ENCODE results near the gene MAPK1IP1L. TPM values are rescaled to one million over a fixed set of nuclear protein-coding genes. Genes with fewer than 3 reads are reported as not detected.
"Not testable (repeated sequence)": the region's sequence is repeated elsewhere in the genome, so short reads cannot be mapped to it uniquely, and the experiment has no call there.

Gene MAPK1IP1L
- total and polyA plus RNA-seq, 4 donors = 28.2 to 101 (median 62.7) TPM

DNA sequence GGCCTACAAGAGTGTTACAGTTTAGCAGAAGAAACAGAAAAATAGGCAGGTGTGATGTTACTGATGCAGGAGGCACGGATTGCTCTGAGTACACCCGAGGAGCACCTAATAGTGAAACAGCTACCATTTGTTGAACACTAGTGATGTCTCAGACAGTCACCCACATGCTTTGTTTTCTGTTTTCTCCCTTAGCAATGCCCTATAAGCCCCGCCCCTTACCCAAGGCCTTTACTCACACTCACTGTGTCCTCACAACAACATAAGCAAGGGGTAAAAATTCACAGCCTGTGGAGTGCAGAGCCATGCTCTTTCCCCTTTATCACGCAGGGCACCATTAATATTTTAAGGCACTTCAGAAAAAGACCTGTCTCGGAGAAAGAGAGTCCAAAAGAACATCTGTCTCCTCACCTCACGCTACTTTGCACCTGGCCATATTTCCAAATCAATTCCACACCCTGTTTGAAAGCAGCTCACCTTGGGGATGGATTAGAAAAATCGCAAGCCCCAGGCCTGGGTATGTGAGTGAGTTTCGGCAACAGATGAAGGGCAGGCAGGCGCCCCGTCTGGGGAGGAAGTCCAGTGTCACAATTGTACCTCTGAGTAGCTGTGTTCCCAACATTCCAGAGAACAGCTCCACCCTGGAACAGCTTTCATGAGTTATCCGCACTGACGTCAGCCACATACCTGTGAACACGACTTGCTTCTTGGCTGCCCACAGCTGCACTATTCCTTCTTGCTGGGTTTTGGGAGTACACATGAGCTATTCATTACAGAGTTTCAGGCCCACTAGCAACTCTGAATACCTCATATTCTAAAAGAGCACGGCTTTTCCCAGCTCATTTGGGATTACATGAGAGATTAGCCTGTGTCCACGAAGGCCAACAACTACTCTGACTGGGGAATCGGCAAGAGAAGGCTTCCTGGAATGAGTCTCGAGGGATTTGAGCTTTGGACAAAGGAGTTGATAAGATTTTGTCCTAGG is 26.0 kb downstream of the MAPK1IP1L start:
- DNase-seq = no peak
- Histone ChIP-seq H3K36me3 (ENCODE audit: control insufficient read depth in 1 of 2, insufficient read depth in 2 of 2, low read length in 1 of 2) (no peaks in the 10 kb centered on the region), H3K27ac (ENCODE audit: low read depth in 1 of 2, low read length in 2 of 2) (no peak overlapping the region), H3K27me3 (ENCODE audit: control insufficient read depth in 1 of 2, insufficient read depth in 2 of 2, low read length in 1 of 2) (no peaks in the 10 kb centered on the region), H3K4me1 (ENCODE audit: control insufficient read depth in 1 of 2, insufficient read depth in 2 of 2, low read length in 2 of 2) (peaks cover 3 to 5% of the 10 kb centered on the region in 2 donors), H3K9me3 (ENCODE audit: control insufficient read depth, low read length) (no peaks in the 10 kb centered on the region), H3K4me3 (ENCODE audit: low read length in 2 of 2) (no peak overlapping the region)
- intact Hi-C loops (cut with DNase I) = no loop called here
- 66 to 68% methylated on average over 17 of the region's 17 CpGs for WGBS, 2 donors
- ATAC-seq (ENCODE audit: low FRiP score) = no peak

DNA sequence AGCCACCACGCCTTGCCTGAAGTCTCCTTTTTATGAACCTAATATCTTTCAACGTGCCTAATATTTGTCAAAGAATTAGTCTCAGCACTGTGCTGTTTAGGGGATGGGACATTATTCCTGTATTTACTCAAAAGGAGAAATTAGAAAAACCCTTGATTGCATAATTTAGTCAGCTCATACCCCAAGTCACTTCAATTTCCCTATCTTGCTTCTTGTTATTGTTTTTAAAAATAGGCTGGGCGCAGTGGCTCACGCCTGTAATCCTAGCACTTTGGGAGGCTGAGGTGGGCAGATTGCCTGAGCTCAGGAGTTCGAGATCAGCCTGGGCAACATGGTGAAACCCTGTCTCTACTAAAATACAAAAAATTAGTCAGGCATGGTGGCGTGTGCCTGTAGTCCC is 28.5 kb downstream of the MAPK1IP1L start:
- H3K9me3 ChIP-seq (ENCODE audit: control insufficient read depth, low read length); H3K4me1 ChIP-seq (ENCODE audit: control insufficient read depth in 1 of 2, insufficient read depth in 2 of 2, low read length in 2 of 2); H3K4me3 ChIP-seq (ENCODE audit: low read length in 2 of 2); H3K27ac ChIP-seq (ENCODE audit: low read depth in 1 of 2, low read length in 2 of 2); ATAC-seq (ENCODE audit: low FRiP score); intact Hi-C loops (cut with DNase I); H3K36me3 ChIP-seq (ENCODE audit: control insufficient read depth in 1 of 2, insufficient read depth in 2 of 2, low read length in 1 of 2); DNase-seq; H3K27me3 ChIP-seq (ENCODE audit: control insufficient read depth in 1 of 2, insufficient read depth in 2 of 2, low read length in 1 of 2): not testable (repeated sequence)
- WGBS, 2 donors = 85 to 86% methylated on average over 6 of the region's 6 CpGs

GRCh38 chr14:55084401-55085059 is 33.1 kb downstream of the MAPK1IP1L start:
- DNase-seq = no peak
- Histone ChIP-seq H3K27ac (ENCODE audit: low read depth in 1 of 2, low read length in 2 of 2) (no peak overlapping the region), H3K4me3 (ENCODE audit: low read length in 2 of 2) (no peak overlapping the region), H3K27me3 (ENCODE audit: control insufficient read depth in 1 of 2, insufficient read depth in 2 of 2, low read length in 1 of 2) (no peaks in the 10 kb centered on the region), H3K9me3 (ENCODE audit: control insufficient read depth, low read length) (no peaks in the 10 kb centered on the region), H3K4me1 (ENCODE audit: control insufficient read depth in 1 of 2, insufficient read depth in 2 of 2, low read length in 2 of 2) (no peaks in the 10 kb centered on the region), H3K36me3 (ENCODE audit: control insufficient read depth in 1 of 2, insufficient read depth in 2 of 2, low read length in 1 of 2) (no peaks in the 10 kb centered on the region)
- ATAC-seq (ENCODE audit: low FRiP score) = no peak
- intact Hi-C loops (cut with DNase I) = no loop called here

GRCh38 chr14:55085060-55085660 is 33.7 kb downstream of the MAPK1IP1L start:
- DNase-seq (no peak), ATAC-seq (ENCODE audit: low FRiP score) (no peak)
- H3K9me3 ChIP-seq (ENCODE audit: control insufficient read depth, low read length) = no peaks in the 10 kb centered on the region
- no peaks in the 10 kb centered on the region for H3K36me3 ChIP-seq (ENCODE audit: control insufficient read depth in 1 of 2, insufficient read depth in 2 of 2, low read length in 1 of 2)
- no peak overlapping the region for H3K4me3 ChIP-seq (ENCODE audit: low read length in 2 of 2)
- H3K4me1 ChIP-seq (ENCODE audit: control insufficient read depth in 1 of 2, insufficient read depth in 2 of 2, low read length in 2 of 2) = no peaks in the 10 kb centered on the region
- no peaks in the 10 kb centered on the region for H3K27me3 ChIP-seq (ENCODE audit: control insufficient read depth in 1 of 2, insufficient read depth in 2 of 2, low read length in 1 of 2)
- intact Hi-C loops (cut with DNase I) = no loop called here
- 62 to 65% methylated on average over 4 of the region's 4 CpGs for WGBS, 2 donors
- H3K27ac ChIP-seq (ENCODE audit: low read depth in 1 of 2, low read length in 2 of 2) = no peak overlapping the region

DNA sequence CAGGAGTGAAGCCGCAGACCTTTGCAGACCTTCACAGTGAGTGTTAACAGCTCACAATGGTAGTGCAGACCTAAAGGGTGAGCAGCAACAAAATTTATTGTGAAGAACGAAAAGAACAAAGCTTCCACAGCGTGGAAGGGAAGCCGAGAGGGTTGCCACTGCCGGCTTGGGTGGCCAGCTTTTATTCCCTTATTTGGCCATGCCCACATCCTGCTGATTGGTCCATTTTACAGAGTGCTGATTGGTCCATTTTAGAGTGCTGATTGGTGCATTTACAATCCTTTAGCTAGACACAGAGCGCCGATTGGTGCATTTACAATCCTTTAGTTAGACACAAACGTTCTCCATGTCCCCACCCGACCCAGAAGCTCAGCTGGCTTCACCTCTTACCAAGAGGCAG is 35.5 kb downstream of the MAPK1IP1L start:
- ATAC-seq (ENCODE audit: low FRiP score) (no peak), DNase-seq (no peak)
- H3K36me3 ChIP-seq (ENCODE audit: control insufficient read depth in 1 of 2, insufficient read depth in 2 of 2, low read length in 1 of 2) = no peaks in the 10 kb centered on the region
- H3K4me3 ChIP-seq (ENCODE audit: low read length in 2 of 2) = no peak overlapping the region
- H3K4me1 ChIP-seq (ENCODE audit: control insufficient read depth in 1 of 2, insufficient read depth in 2 of 2, low read length in 2 of 2) = no peaks in the 10 kb centered on the region
- no peaks in the 10 kb centered on the region for H3K27me3 ChIP-seq (ENCODE audit: control insufficient read depth in 1 of 2, insufficient read depth in 2 of 2, low read length in 1 of 2)
- intact Hi-C loops (cut with DNase I) = no loop called here
- no peaks in the 10 kb centered on the region for H3K9me3 ChIP-seq (ENCODE audit: control insufficient read depth, low read length)
- no peak overlapping the region for H3K27ac ChIP-seq (ENCODE audit: low read depth in 1 of 2, low read length in 2 of 2)
- WGBS, 2 donors = 90% methylated on average over 9 of the region's 9 CpGs

GRCh38 chr14:55088356-55088755 is 36.9 kb downstream of the MAPK1IP1L start:
- H3K27me3 ChIP-seq (ENCODE audit: control insufficient read depth in 1 of 2, insufficient read depth in 2 of 2, low read length in 1 of 2) = no peaks in the 10 kb centered on the region
- ATAC-seq (ENCODE audit: low FRiP score) (no peak), DNase-seq (no peak)
- H3K4me1 ChIP-seq (ENCODE audit: control insufficient read depth in 1 of 2, insufficient read depth in 2 of 2, low read length in 2 of 2) = no peaks in the 10 kb centered on the region
- H3K4me3 ChIP-seq (ENCODE audit: low read length in 2 of 2) = no peak overlapping the region
- intact Hi-C loops (cut with DNase I) = loop anchor here in 1 of 2 donors (2.0 kb wide), 1 partner anchor 70 kb away; no protein-coding TSS in a partner anchor
- no peak overlapping the region for H3K27ac ChIP-seq (ENCODE audit: low read depth in 1 of 2, low read length in 2 of 2)
- H3K36me3 ChIP-seq (ENCODE audit: control insufficient read depth in 1 of 2, insufficient read depth in 2 of 2, low read length in 1 of 2) = no peaks in the 10 kb centered on the region
- no peaks in the 10 kb centered on the region for H3K9me3 ChIP-seq (ENCODE audit: control insufficient read depth, low read length)

DNA sequence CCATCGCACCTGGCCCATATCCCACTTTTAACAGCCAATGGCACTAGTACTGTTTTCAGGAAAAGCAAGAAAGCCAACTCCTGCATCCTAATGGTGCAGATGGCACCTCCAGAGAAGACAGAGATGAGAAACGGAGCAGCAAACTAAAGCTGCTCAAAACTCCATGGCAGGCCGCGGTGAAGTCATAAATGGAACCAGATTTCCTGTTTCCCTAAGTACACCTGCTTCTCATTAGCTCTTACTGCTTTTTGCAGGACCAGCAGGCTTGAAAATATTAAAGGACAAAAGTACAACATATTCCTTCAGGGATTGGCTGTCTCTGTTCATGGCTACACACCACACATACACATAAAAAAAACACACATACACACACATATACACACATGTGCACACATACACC is 40.9 kb downstream of the MAPK1IP1L start:
- H3K4me1 ChIP-seq (ENCODE audit: control insufficient read depth in 1 of 2, insufficient read depth in 2 of 2, low read length in 2 of 2) = no peaks in the 10 kb centered on the region
- H3K27me3 ChIP-seq (ENCODE audit: control insufficient read depth in 1 of 2, insufficient read depth in 2 of 2, low read length in 1 of 2) = no peaks in the 10 kb centered on the region
- H3K4me3 ChIP-seq (ENCODE audit: low read length in 2 of 2) = no peak overlapping the region
- 58 to 63% methylated on average over 4 of the region's 4 CpGs for WGBS, 2 donors
- H3K27ac ChIP-seq (ENCODE audit: low read depth in 1 of 2, low read length in 2 of 2) = no peak overlapping the region
- intact Hi-C loops (cut with DNase I) = loop anchor here (5.0 kb wide), 1 partner anchor 40 kb away; no protein-coding TSS in a partner anchor
- ATAC-seq (ENCODE audit: low FRiP score) (no peak), DNase-seq (no peak)
- H3K36me3 ChIP-seq (ENCODE audit: control insufficient read depth in 1 of 2, insufficient read depth in 2 of 2, low read length in 1 of 2) = no peaks in the 10 kb centered on the region
- H3K9me3 ChIP-seq (ENCODE audit: control insufficient read depth, low read length) = no peaks in the 10 kb centered on the region

- intact Hi-C loops (cut with DNase I) = loop anchor here (5.0 kb wide), 1 partner anchor 38 kb away; no protein-coding TSS in a partner anchor
- no peak overlapping the region for H3K4me3 ChIP-seq (ENCODE audit: low read length in 2 of 2)
- H3K27ac ChIP-seq (ENCODE audit: low read depth in 1 of 2, low read length in 2 of 2) = no peak overlapping the region
- H3K36me3 ChIP-seq (ENCODE audit: control insufficient read depth in 1 of 2, insufficient read depth in 2 of 2, low read length in 1 of 2) = no peaks in the 10 kb centered on the region
- H3K27me3 ChIP-seq (ENCODE audit: control insufficient read depth in 1 of 2, insufficient read depth in 2 of 2, low read length in 1 of 2) = no peaks in the 10 kb centered on the region
- 84 to 87% methylated on average over 9 of the region's 9 CpGs for WGBS, 2 donors
- DNase-seq = no peak
- H3K9me3 ChIP-seq (ENCODE audit: control insufficient read depth, low read length) = no peaks in the 10 kb centered on the region
- no peak for ATAC-seq (ENCODE audit: low FRiP score)
- no peaks in the 10 kb centered on the region for H3K4me1 ChIP-seq (ENCODE audit: control insufficient read depth in 1 of 2, insufficient read depth in 2 of 2, low read length in 2 of 2)
Observed at GRCh38 chr14:55094292-55095157, 43.1 kb downstream of the MAPK1IP1L start.

Measured in aorta (tissue), 5 donors.